Muscle layer of duodenum (tissue), 2 donors: ENCODE results near the gene ITGB3BP.
"Not testable (repeated sequence)": the region's sequence is repeated elsewhere in the genome, so short reads cannot be mapped to it uniquely, and the experiment has no call there.

ENCODE experiments used
- H3K27ac ChIP-seq: one replicate; pipeline ENCODE4 v1.7.0; 2013; ENCODE audit warnings: mild to moderate bottlenecking, low read length
- H3K27me3 ChIP-seq: one replicate; pipeline ENCODE4 v1.7.0; 2013; ENCODE audit warnings: low read depth, mild to moderate bottlenecking, control low read depth, low read length
- H3K36me3 ChIP-seq, 2 donors: one replicate each; pipeline ENCODE4 v1.7.0; 2013; ENCODE audit warnings: low read length in 2 of 2, control low read depth in 1 of 2, mild to moderate bottlenecking in 1 of 2; ENCODE audit not compliant: insufficient read depth in 2 of 2, control insufficient read depth in 1 of 2
- H3K4me1 ChIP-seq, 2 donors: one replicate each; pipeline ENCODE4 v1.7.0; 2013; ENCODE audit warnings: low read length in 2 of 2, mild to moderate bottlenecking in 2 of 2, control low read depth in 1 of 2, moderate library complexity in 1 of 2; ENCODE audit not compliant: insufficient read depth in 2 of 2, control insufficient read depth in 1 of 2
- H3K4me3 ChIP-seq, 2 donors: one replicate each; pipeline ENCODE4 v1.7.0; 2013; ENCODE audit warnings: low read length in 2 of 2, low read depth in 1 of 2, mild to moderate bottlenecking in 1 of 2
- H3K9me3 ChIP-seq, 2 donors: one replicate each; pipeline ENCODE4 v1.7.0; 2013; ENCODE audit warnings: low read length in 2 of 2, control low read depth in 1 of 2, mild to moderate bottlenecking in 1 of 2; ENCODE audit not compliant: control insufficient read depth in 1 of 2
- donor health status: healthy.

ITGB3BP gene

GRCh38 chr1:63501256-63501655, 21.8 kb downstream of the ITGB3BP start:
- Histone ChIP-seq H3K27me3 (no peaks in the 10 kb centered on the region), H3K9me3 (no peaks in the 10 kb centered on the region), H3K27ac (no peak overlapping the region), H3K36me3 (no peaks in the 10 kb centered on the region), H3K4me1 (no peaks in the 10 kb centered on the region), H3K4me3 (no peak overlapping the region)

GRCh38 chr1:63498106-63498505, 24.9 kb downstream of the ITGB3BP start:
- no peaks in the 10 kb centered on the region for H3K9me3 ChIP-seq
- no peaks in the 10 kb centered on the region for H3K27me3 ChIP-seq
- no peaks in the 10 kb centered on the region for H3K36me3 ChIP-seq
- no peaks in the 10 kb centered on the region for H3K4me1 ChIP-seq
- H3K4me3 ChIP-seq = no peak overlapping the region
- H3K27ac ChIP-seq = no peak overlapping the region

DNA sequence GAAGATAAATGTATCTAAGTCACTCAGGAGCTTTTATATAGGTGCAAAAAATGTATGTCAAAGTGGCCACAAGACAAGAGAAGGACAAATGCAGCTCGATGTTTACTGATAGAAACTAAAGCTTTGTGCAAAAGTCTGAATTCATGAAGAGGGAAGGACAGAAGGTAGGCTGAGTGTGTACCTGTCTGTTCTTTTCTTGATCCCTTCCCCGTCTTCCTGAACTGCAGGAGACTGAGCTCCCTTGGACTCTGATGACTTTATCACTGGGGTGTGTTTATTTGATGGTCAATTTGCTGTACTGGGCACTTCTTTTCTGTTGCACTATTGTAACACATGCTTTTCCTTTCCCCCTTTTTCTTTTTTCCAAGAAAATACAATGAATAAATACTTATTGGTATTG, 25.4 kb downstream of the ITGB3BP start:
- H3K27ac ChIP-seq = no peak overlapping the region
- H3K4me3 ChIP-seq = no peak overlapping the region
- no peaks in the 10 kb centered on the region for H3K27me3 ChIP-seq
- H3K36me3 ChIP-seq = no peaks in the 10 kb centered on the region
- H3K9me3 ChIP-seq = no peaks in the 10 kb centered on the region
- H3K4me1 ChIP-seq = no peaks in the 10 kb centered on the region

GRCh38 chr1:63487336-63488065, 35.5 kb downstream of the ITGB3BP start:
- Histone ChIP-seq H3K36me3 (no peaks in the 10 kb centered on the region), H3K4me3 (no peak overlapping the region), H3K4me1 (no peaks in the 10 kb centered on the region), H3K9me3 (no peaks in the 10 kb centered on the region), H3K27ac (no peak overlapping the region), H3K27me3 (no peaks in the 10 kb centered on the region)

GRCh38 chr1:63486629-63487028, 36.4 kb downstream of the ITGB3BP start:
- Histone ChIP-seq H3K27ac (no peak overlapping the region), H3K36me3 (no peaks in the 10 kb centered on the region), H3K9me3 (no peaks in the 10 kb centered on the region), H3K4me1 (no peaks in the 10 kb centered on the region), H3K4me3 (no peak overlapping the region), H3K27me3 (no peaks in the 10 kb centered on the region)

DNA sequence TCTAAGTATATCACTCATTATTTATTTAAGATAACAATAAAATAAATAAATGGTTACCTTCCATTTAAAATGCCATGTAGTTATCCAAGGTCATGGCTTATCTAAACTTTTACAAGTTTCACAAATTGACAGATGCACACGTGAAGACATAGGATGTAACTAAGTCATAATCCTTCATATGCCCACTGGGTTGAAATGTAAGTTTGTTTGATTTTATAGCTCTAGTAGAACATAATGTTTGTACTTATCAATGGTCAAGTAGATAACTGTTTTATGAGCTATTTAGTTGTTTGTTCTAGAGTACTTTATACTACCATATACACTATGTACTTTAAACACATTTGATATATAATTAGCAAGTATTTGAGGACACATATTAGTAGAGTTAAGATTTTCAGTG, 43.0 kb downstream of the ITGB3BP start:
- Histone ChIP-seq H3K9me3 (no peaks in the 10 kb centered on the region), H3K27me3 (no peaks in the 10 kb centered on the region), H3K36me3 (no peaks in the 10 kb centered on the region), H3K4me1 (no peaks in the 10 kb centered on the region), H3K27ac (no peak overlapping the region), H3K4me3 (no peak overlapping the region)

GRCh38 chr1:63475761-63476160, 47.3 kb downstream of the ITGB3BP start:
- H3K9me3 ChIP-seq = no peaks in the 10 kb centered on the region
- no peaks in the 10 kb centered on the region for H3K36me3 ChIP-seq
- H3K27ac ChIP-seq = no peak overlapping the region
- H3K4me3 ChIP-seq = no peak overlapping the region
- H3K4me1 ChIP-seq = no peaks in the 10 kb centered on the region
- no peaks in the 10 kb centered on the region for H3K27me3 ChIP-seq

- not testable (repeated sequence) for H3K27ac ChIP-seq, H3K27me3 ChIP-seq, H3K36me3 ChIP-seq, H3K9me3 ChIP-seq, H3K4me3 ChIP-seq, H3K4me1 ChIP-seq
Observed at GRCh38 chr1:63468683-63469082, 54.3 kb downstream of the ITGB3BP start.

DNA sequence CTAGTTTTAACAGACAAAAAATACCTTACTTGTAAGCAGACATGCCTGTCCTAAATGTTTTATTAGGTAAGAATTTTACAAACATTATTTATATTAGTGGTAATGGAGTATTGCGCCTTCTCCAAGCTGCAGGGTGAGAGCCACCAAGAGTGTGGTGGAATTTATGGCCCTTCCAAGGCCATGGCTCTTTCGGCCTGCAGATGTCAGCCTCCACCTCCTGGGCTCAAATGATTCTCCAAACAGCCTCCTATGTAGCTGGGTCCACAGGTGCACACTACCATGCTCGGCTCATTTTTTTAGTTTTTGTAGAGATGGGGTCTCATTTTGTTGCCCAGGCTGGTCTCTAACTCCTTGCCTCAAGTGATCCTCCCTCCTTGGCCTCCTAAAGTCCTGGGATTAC, 56.3 kb downstream of the ITGB3BP start:
- H3K4me3 ChIP-seq = no peak overlapping the region
- H3K4me1 ChIP-seq = no peaks in the 10 kb centered on the region
- H3K9me3 ChIP-seq = peaks cover 0 to 4% of the 10 kb centered on the region in 2 donors
- H3K27ac ChIP-seq = no peak overlapping the region
- peaks cover 0 to 4% of the 10 kb centered on the region in 2 donors for H3K36me3 ChIP-seq
- H3K27me3 ChIP-seq = no peaks in the 10 kb centered on the region

DNA sequence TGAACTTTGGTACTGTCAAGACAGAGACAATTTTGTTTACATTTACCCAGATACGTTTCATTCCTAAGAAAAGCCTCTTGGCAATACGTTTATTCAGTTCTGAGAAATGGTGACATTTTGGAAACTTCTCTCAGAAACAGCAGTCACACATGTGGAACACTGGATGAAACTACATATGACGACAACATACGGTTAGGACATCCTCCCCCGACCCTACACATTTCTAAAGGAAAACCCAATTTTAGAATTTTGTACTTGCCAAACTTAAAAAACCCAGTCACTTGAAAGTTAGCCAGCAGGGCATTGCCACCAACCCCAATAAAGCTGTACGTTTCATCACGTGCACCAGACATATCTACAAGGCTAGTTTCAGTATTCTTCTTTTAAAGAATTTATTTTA, 56.8 kb downstream of the ITGB3BP start:
- no peaks in the 10 kb centered on the region for H3K4me1 ChIP-seq
- peaks cover 0 to 7% of the 10 kb centered on the region in 2 donors for H3K9me3 ChIP-seq
- no peaks in the 10 kb centered on the region for H3K27me3 ChIP-seq
- H3K36me3 ChIP-seq = peaks cover 0 to 4% of the 10 kb centered on the region in 2 donors
- no peak overlapping the region for H3K4me3 ChIP-seq
- H3K27ac ChIP-seq = no peak overlapping the region

DNA sequence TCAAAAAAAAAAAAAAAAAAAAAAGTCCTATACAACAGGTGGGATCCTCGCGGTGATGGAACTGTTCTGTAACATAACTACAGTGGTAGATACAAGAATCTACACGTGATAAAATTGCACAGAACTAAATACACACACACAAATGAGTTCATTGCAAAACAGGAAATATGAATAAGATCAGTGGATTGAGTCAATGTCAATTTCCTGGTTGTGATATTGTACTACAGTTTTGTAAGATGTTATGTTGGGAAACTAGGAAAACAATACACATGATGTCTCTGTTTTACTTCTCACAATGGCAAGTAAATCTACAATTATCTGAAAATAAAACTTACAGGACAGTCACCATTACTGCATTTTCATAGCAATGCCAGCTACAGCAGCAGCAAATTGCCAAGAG, 59.8 kb downstream of the ITGB3BP start:
- no peak overlapping the region for H3K4me3 ChIP-seq
- no peaks in the 10 kb centered on the region for H3K27me3 ChIP-seq
- H3K27ac ChIP-seq = no peak overlapping the region
- peaks cover 0 to 4% of the 10 kb centered on the region in 2 donors for H3K36me3 ChIP-seq
- no peaks in the 10 kb centered on the region for H3K4me1 ChIP-seq
- H3K9me3 ChIP-seq = peaks cover 0 to 7% of the 10 kb centered on the region in 2 donors

- Histone ChIP-seq H3K4me3 (no peak overlapping the region), H3K9me3 (peaks cover 0 to 7% of the 10 kb centered on the region in 2 donors), H3K4me1 (no peaks in the 10 kb centered on the region), H3K36me3 (peaks cover 0 to 4% of the 10 kb centered on the region in 2 donors), H3K27ac (no peak overlapping the region), H3K27me3 (no peaks in the 10 kb centered on the region)
Observed at GRCh38 chr1:63461661-63462230, 61.3 kb downstream of the ITGB3BP start.
